HepG2 (cell line): Measurements from ENCODE around the gene CLEC16A. TPM values are rescaled to one million over a fixed set of nuclear protein-coding genes. Genes with fewer than 3 reads are reported as not detected.

ENCODE experiments used
- ATAC-seq: fragments of 200-7000 bp; cut with Tn5 transposase; 3 replicates; pipeline ENCODE4 v1.9.1; 2020; ENCODE audit warnings: mild to moderate bottlenecking, moderate library complexity
- BruUV-seq: library from RNA; stranded (reverse); fragments of 400-500 nt; replicated peaks from 2 replicates; lab custom pipeline; 2021; lab: Mats Ljungman, UMichigan
- CTCF ChIA-PET: fragments of 300-600 bp; formaldehyde crosslinking; extraction: SDS; loops from one replicate; lab custom pipeline; 2021; ENCODE audit warnings: low total read pairs, inconsistent platforms, low intra/inter-chr PET ratio; lab: Yijun Ruan, JAX
- POLR2A ChIA-PET: fragments of 350-600 bp; sonication (Branson Sonifier 250); formaldehyde crosslinking; loops from one replicate; lab custom pipeline; 2020; ENCODE audit warnings: antibody characterized with exemption, inconsistent platforms; lab: Yijun Ruan, JAX
- DNase-seq: peaks from one replicate; pipeline ENCODE4 v3.0.0-alpha.2; 2015; ENCODE audit warnings: low spot score
- FAIRE-seq: peaks from 3 replicates; lab custom pipeline; 2011; peaks lifted over from hg19 to GRCh38; lab: Jason Lieb, UNC
- H2AFZ ChIP-seq: one replicate; pipeline ENCODE4 v1.6.1; 2011; ENCODE audit warnings: low read length, inconsistent platforms
- H3K27ac ChIP-seq: fragments of 300-600 bp; 3 replicates; pipeline ENCODE4 v1.8.0; 2011; ENCODE audit warnings: mixed run types, mild to moderate bottlenecking, mixed read lengths, low read length, inconsistent platforms; ENCODE audit not compliant: insufficient read depth; ENCODE audit errors: extremely low read length
- H3K27me3 ChIP-seq, 2 experiments: fragments of 200-600 bp in 1 of 2; 2 replicates in 1 of 2; 3 replicates in 1 of 2; pipeline versions ENCODE4 v1.6.0 to v1.8.0; 2011; ENCODE audit warnings: low read length in 2 of 2, mild to moderate bottlenecking in 2 of 2, moderate library complexity in 2 of 2, inconsistent platforms in 1 of 2; ENCODE audit not compliant: insufficient read depth in 2 of 2, control insufficient read depth in 1 of 2
- H3K36me3 ChIP-seq, 2 experiments: fragments of 200-600 bp in 1 of 2; replicated peaks in 1 of 2; 2 replicates in 1 of 2; 3 replicates in 1 of 2; pipeline versions ENCODE4 v1.5.1 to v1.8.0; 2011; ENCODE audit warnings: low read length in 2 of 2, inconsistent platforms in 1 of 2; ENCODE audit not compliant: insufficient read depth in 2 of 2, control insufficient read depth in 1 of 2
- H3K4me1 ChIP-seq: 2 replicates; pipeline ENCODE4 v1.5.1; 2012; ENCODE audit warnings: low read length, inconsistent platforms; ENCODE audit not compliant: insufficient read depth
- H3K4me2 ChIP-seq: 2 replicates; pipeline ENCODE4 v1.6.0; 2011; ENCODE audit warnings: low read depth, low read length, inconsistent platforms
- H3K4me3 ChIP-seq, 3 experiments: fragments of 200-600 bp in 1 of 3; sonication (generic), shearing (Covaris generic) in 1 of 3; replicated peaks in 1 of 3; 2 replicates each; pipeline ENCODE4 v1.5.1; 2011 to 2016; ENCODE audit warnings: low read length in 3 of 3, inconsistent platforms in 2 of 3, low read depth in 2 of 3, mild to moderate bottlenecking in 2 of 3, control low read depth in 1 of 3, mixed read lengths in 1 of 3; ENCODE audit not compliant: insufficient read depth in 1 of 3
- H3K79me2 ChIP-seq: one replicate; pipeline ENCODE4 v1.6.1; 2011; ENCODE audit warnings: low read length, inconsistent platforms; ENCODE audit not compliant: insufficient read depth
- H3K9ac ChIP-seq: 2 replicates; pipeline ENCODE4 v1.6.0; 2011; ENCODE audit warnings: mild to moderate bottlenecking, low read depth, low read length, inconsistent platforms; ENCODE audit not compliant: insufficient read depth
- H3K9me3 ChIP-seq: 2 replicates; pipeline ENCODE4 v1.5.1; 2012; ENCODE audit warnings: mild to moderate bottlenecking, low read length
- H4K20me1 ChIP-seq: 2 replicates; pipeline ENCODE4 v1.6.0; 2011; ENCODE audit warnings: inconsistent platforms, mild to moderate bottlenecking, low read length, moderate library complexity; ENCODE audit not compliant: insufficient read depth
- ATF7 ChIP-seq, 2 experiments: fragments of 450-650 bp in 1 of 2; sonication (generic) in 1 of 2; formaldehyde crosslinking in 1 of 2; IDR thresholded peaks; 2 replicates each; pipeline versions ENCODE4 v1.4.0 to v1.6.1; 2016 to 2020; ENCODE audit warnings: antibody characterized with exemption in 1 of 2, mild to moderate bottlenecking in 1 of 2, missing genetic modification reagents in 1 of 2
- CEBPB ChIP-seq: IDR thresholded peaks from 2 replicates; pipeline ENCODE4 v1.6.1; 2011; ENCODE audit warnings: low read depth, low read length, improper control_type of control experiment, borderline replicate concordance
- FOXP1 ChIP-seq, 2 experiments: fragments of 450-650 bp in 1 of 2; IDR thresholded peaks; 2 replicates each; pipeline ENCODE4 v1.6.1; 2017 to 2018; ENCODE audit warnings: antibody characterized with exemption in 1 of 2
- GLI4 ChIP-seq: sonication (generic); formaldehyde crosslinking; IDR thresholded peaks from 2 replicates; pipeline ENCODE4 v1.5.1; 2020; ENCODE audit warnings: missing genetic modification reagents, mild to moderate bottlenecking, moderate library complexity, borderline replicate concordance
- IRF2 ChIP-seq: IDR thresholded peaks from 2 replicates; pipeline ENCODE4 v1.6.1; 2018; ENCODE audit warnings: missing genetic modification reagents, missing compliant biosample characterization
- JDP2 ChIP-seq: sonication (generic); formaldehyde crosslinking; IDR thresholded peaks from 2 replicates; pipeline ENCODE4 v1.8.1; 2022; ENCODE audit warnings: missing genetic modification reagents, borderline replicate concordance
- KMT2B ChIP-seq: IDR thresholded peaks from 2 replicates; pipeline ENCODE4 v1.6.1; 2016; ENCODE audit warnings: missing genetic modification reagents, missing compliant biosample characterization
- NCOA2 ChIP-seq: sonication (generic); formaldehyde crosslinking; IDR thresholded peaks from 2 replicates; pipeline ENCODE4 v1.8.0; 2022; ENCODE audit warnings: inconsistent platforms
- NFKBIZ ChIP-seq: IDR thresholded peaks from 2 replicates; pipeline ENCODE4 v1.6.1; 2018; ENCODE audit warnings: missing genetic modification reagents, missing compliant biosample characterization
- NR2F6 ChIP-seq, 2 experiments: IDR thresholded peaks; 2 replicates each; pipeline ENCODE4 v1.6.1; 2016; ENCODE audit warnings: antibody characterized with exemption in 1 of 2, mild to moderate bottlenecking in 1 of 2
- TARDBP ChIP-seq: sonication (generic); formaldehyde crosslinking; IDR thresholded peaks from 2 replicates; pipeline ENCODE4 v1.8.0; 2022; ENCODE audit warnings: mild to moderate bottlenecking, missing genetic modification reagents
- TBL1XR1 ChIP-seq: fragments of 150-350 bp; IDR thresholded peaks from 2 replicates; pipeline ENCODE4 v1.6.1; 2014; ENCODE audit warnings: borderline replicate concordance, low read length; ENCODE audit not compliant: partially characterized antibody
- ZNF205 ChIP-seq: IDR thresholded peaks from 2 replicates; pipeline ENCODE4 v1.6.1; 2018; ENCODE audit warnings: missing biosample characterization, missing genetic modification reagents
- ZNF547 ChIP-seq: sonication (generic); formaldehyde crosslinking; IDR thresholded peaks from 2 replicates; pipeline ENCODE4 v1.5.1; 2020; ENCODE audit warnings: mild to moderate bottlenecking, missing genetic modification reagents
- ZNF879 ChIP-seq: sonication (generic); formaldehyde crosslinking; IDR thresholded peaks from 2 replicates; pipeline ENCODE4 v1.8.1; 2023; ENCODE audit warnings: missing genetic modification reagents
- WGBS: methylation state at CpG from one replicate; pipeline ENCODE4 v1.1.6; 2017; ENCODE audit warnings: low lambda C conversion rate; 5-methylcytosine and 5-hydroxymethylcytosine counted together
- in situ Hi-C: cut with HindIII; loops from 2 replicates; pipeline ENCODE4 v1.10.0; 2017; ENCODE audit warnings: low pct_unique_long_range_greater_than_20kb; ENCODE audit not compliant: extremely low pct_ligation_motif_present
- intact Hi-C: fragments of 100-400 bp; cut with micrococcal nuclease; formaldehyde crosslinking; loops from one replicate; pipeline ENCODE4 v1.10.0; 2022; ENCODE audit not compliant: unreplicated experiment
- polyA plus RNA-seq, 8 experiments: library from polyadenylated mRNA; depleted of rRNA in 3 of 8; stranded (reverse) in 7 of 8; unstranded in 1 of 8; fragments of >200 nt; fragmentation: Illumina TruSeq in 4 of 8; extraction: Trizol in 4 of 8; gene quantifications; 2 replicates each; pipeline versions ENCODE4 v1.2.1 to v1.2.3, GENCODE V29; 2011 to 2016; ENCODE audit warnings: low read depth in 4 of 8, missing spikeins in 1 of 8, mixed read lengths in 1 of 8; ENCODE audit not compliant: insufficient read depth in 1 of 8
- total RNA-seq, 5 experiments: library from RNA; depleted of rRNA; stranded (reverse); fragments of >200 nt; fragmentation: Illumina TruSeq; extraction: Trizol; gene quantifications; 2 replicates each; pipeline ENCODE4 v1.2.3, GENCODE V29; 2016; ENCODE audit warnings: low read depth in 1 of 5
- TF ChIP-seq, protein P1 (sequence below): sonication (generic); formaldehyde crosslinking; IDR thresholded peaks from 2 replicates; pipeline ENCODE4 v1.4.0; 2020; ENCODE audit warnings: missing genetic modification reagents
- TF ChIP-seq, protein P2 (sequence below): IDR thresholded peaks from 2 replicates; pipeline ENCODE4 v1.6.1; 2016; ENCODE audit warnings: low read depth
- TF ChIP-seq, protein P3 (sequence below): sonication (generic); IDR thresholded peaks from 2 replicates; pipeline ENCODE4 v1.6.1; 2016; ENCODE audit warnings: low read depth, borderline replicate concordance

The CLEC16A gene
- total and polyA plus RNA-seq, 2 of the 13 experiments (the other 11 are each of a cell fraction or from before 2014, with no cell fraction given) = 8.5 to 10.3 TPM

DNA sequence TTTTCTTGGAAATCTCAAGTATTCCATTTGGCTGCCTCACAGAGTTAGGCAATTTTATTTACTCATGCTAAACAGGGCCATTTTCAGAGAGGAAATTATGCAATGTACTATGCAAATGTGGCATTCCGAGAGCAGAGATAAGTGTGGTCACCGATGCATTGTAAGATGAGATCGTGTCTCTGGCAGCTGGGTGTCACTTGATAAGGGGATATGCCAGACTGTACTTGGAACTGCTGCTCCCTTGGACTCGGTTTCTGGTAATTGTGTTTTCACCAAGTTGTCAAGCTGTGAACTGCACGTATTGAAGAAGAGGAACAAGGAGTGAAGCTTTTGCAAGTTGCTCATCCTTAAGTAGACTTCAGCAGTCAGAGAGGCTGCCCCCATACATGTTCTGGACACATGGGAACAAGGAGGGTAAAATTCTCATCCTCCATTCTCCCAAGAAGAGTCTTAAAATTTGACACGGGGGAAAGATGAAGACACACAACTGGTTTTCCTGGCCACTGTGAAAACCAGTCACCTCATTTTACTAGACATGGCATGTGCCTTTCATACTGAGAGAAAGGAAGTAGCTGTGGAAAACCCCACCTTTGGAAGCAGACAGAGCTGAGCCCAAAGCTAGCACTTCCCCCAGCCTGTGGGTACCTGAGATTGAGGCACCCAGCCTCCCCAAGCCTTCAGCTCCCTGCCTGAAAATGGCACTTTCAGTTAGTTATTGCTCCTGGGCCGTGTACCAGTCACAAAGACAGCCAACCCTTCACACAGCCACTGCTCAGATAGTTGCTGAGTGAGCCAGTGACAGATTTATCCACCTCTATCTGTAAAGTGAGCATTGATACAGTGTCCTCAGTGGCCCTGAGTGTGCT is 160.9 kb downstream of the CLEC16A start:
- Histone ChIP-seq H3K36me3 (no peaks in the 10 kb centered on the region), H4K20me1 (no peaks in the 10 kb centered on the region), H3K9ac (no peak overlapping the region), H3K4me3 (no peak overlapping the region), H3K9me3 (no peaks in the 10 kb centered on the region), H3K4me2 (peak overlapping the region; percentile 23; the same call in 1 of the 2 replicates), H3K27ac (no peak overlapping the region), H2AFZ (no peak overlapping the region), H3K79me2 (no peaks in the 10 kb centered on the region), H3K27me3 (no peaks in the 10 kb centered on the region), H3K4me1 (peaks cover 45% of the 10 kb centered on the region)
- in situ Hi-C loops (no loop called here), intact Hi-C loops (loop anchor here (1.0 to 5.0 kb wide), 2 partner anchors 34 to 192 kb away; no protein-coding TSS in a partner anchor)
- no TSS peak for BruUV-seq
- ATAC-seq (peak; percentile 78), FAIRE-seq (peak; percentile 73), DNase-seq (peak; percentile 90)
- POLR2A ChIA-PET = interaction anchor here (1.2 kb wide), 1 partner anchor 151 kb away, joined by 4 read pairs; the partner anchor contains the start of gene SOCS1
- WGBS = 32% methylated on average over 7 of the region's 7 CpGs
- CTCF ChIA-PET = no interaction called here
- TF ChIP-seq CEBPB (peak; percentile 97), NR2F6 (IDR thresholded peaks at IDR 0.05) (no peak), NR2F6 (CRISPR knock-in tag; IDR thresholded peaks at IDR 0.05) (peak; percentile 42; the same call in 1 of the 2 replicates), TARDBP (CRISPR knock-in tag) (peak; percentile 37; the same call in 1 of the 2 replicates), IRF2 (CRISPR knock-in tag) (peak; percentile 42; the same call in 1 of the 2 replicates), ZNF205 (0 out of 2 replicates have a peak, but pooled peaks have one; percentile 28), ZNF547 (CRISPR knock-in tag) (0 out of 2 replicates have a peak, but pooled peaks have one; percentile 38), ATF7 (IDR thresholded peaks at IDR 0.05) (0 out of 2 replicates have a peak, but pooled peaks have one; percentile 23), ATF7 (CRISPR knock-in tag; IDR thresholded peaks at IDR 0.05) (no peak), KMT2B (CRISPR knock-in tag) (peak; percentile 53; the same call in 1 of the 2 replicates), JDP2 (CRISPR knock-in tag) (no peak), TBL1XR1 (peak; percentile 49), NFKBIZ (CRISPR knock-in tag) (peak; percentile 93; the same call in 1 of the 2 replicates), ZNF879 (CRISPR knock-in tag) (no peak), GLI4 (CRISPR knock-in tag) (no peak), NCOA2 (CRISPR knock-in tag) (peak; percentile 62; the same call in 1 of the 2 replicates), FOXP1 (IDR thresholded peaks at IDR 0.05) (peak; percentile 90), FOXP1 (CRISPR knock-in tag; IDR thresholded peaks at IDR 0.05) (peak; percentile 75)
- TF ChIP-seq, protein P1, sequence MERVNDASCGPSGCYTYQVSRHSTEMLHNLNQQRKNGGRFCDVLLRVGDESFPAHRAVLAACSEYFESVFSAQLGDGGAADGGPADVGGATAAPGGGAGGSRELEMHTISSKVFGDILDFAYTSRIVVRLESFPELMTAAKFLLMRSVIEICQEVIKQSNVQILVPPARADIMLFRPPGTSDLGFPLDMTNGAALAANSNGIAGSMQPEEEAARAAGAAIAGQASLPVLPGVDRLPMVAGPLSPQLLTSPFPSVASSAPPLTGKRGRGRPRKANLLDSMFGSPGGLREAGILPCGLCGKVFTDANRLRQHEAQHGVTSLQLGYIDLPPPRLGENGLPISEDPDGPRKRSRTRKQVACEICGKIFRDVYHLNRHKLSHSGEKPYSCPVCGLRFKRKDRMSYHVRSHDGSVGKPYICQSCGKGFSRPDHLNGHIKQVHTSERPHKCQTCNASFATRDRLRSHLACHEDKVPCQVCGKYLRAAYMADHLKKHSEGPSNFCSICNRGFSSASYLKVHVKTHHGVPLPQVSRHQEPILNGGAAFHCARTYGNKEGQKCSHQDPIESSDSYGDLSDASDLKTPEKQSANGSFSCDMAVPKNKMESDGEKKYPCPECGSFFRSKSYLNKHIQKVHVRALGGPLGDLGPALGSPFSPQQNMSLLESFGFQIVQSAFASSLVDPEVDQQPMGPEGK (CRISPR knock-in tag) = peak; percentile 38; the same call in 1 of the 2 replicates
- TF ChIP-seq, protein P2, sequence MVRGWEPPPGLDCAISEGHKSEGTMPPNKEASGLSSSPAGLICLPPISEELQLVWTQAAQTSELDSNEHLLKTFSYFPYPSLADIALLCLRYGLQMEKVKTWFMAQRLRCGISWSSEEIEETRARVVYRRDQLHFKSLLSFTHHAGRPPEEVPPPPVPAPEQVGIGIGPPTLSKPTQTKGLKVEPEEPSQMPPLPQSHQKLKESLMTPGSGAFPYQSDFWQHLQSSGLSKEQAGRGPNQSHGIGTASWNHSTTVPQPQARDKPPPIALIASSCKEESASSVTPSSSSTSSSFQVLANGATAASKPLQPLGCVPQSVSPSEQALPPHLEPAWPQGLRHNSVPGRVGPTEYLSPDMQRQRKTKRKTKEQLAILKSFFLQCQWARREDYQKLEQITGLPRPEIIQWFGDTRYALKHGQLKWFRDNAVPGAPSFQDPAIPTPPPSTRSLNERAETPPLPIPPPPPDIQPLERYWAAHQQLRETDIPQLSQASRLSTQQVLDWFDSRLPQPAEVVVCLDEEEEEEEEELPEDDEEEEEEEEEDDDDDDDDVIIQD = 0 out of 2 replicates have a peak, but pooled peaks have one; percentile 38
- TF ChIP-seq, protein P3, sequence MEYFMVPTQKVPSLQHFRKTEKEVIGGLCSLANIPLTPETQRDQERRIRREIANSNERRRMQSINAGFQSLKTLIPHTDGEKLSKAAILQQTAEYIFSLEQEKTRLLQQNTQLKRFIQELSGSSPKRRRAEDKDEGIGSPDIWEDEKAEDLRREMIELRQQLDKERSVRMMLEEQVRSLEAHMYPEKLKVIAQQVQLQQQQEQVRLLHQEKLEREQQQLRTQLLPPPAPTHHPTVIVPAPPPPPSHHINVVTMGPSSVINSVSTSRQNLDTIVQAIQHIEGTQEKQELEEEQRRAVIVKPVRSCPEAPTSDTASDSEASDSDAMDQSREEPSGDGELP = peak; percentile 65; the same call in 1 of the 2 replicates
